ENCODE results near the gene TADA2B.

The TADA2B gene

GRCh38 chr4:7043284-7044136, at the start of gene TADA2B:
TSS of gene TADA2B (plus strand) at chr4:7043372. CDS start at chr4:7043580, 208 bp downstream.
- peaks cover 37% of the 10 kb centered on the region for H3K27me3 ChIP-seq (ENCODE audit: insufficient read depth, insufficient read length)
- H3K4me1 ChIP-seq (ENCODE audit: insufficient read depth, insufficient read length), result peaks cover 14% of the 10 kb centered on the region
- peak within 1 kb of the TSS; percentile 90 for H3K4me3 ChIP-seq (ENCODE audit: insufficient read length, low read depth)
- H3K9ac ChIP-seq (ENCODE audit: insufficient read length, low read depth), result peak within 1 kb of the TSS; percentile 94
- H3K36me3 ChIP-seq (ENCODE audit: insufficient read depth, insufficient read length, low read length), result peaks cover 14% of the 10 kb centered on the region
- no peaks in the 10 kb centered on the region for H3K9me3 ChIP-seq (ENCODE audit: insufficient read depth, low read length)
- DNase-seq (ENCODE audit: low read depth, low spot score), result no peak
- TF ChIP-seq SUZ12 (IDR thresholded peaks at IDR 0.05; ENCODE audit: extremely low read depth, insufficient read depth, insufficient read length), result no peak
- no peak for TF ChIP-seq YY1 (IDR thresholded peaks at IDR 0.05; ENCODE audit: insufficient read depth, insufficient read length)
- TF ChIP-seq ZNF274 (IDR thresholded peaks at IDR 0.05; ENCODE audit: low read depth, low read length), result no peak

- Histone ChIP-seq H3K27me3 (ENCODE audit: insufficient read depth, insufficient read length) (no peaks in the 10 kb centered on the region), H3K4me3 (ENCODE audit: insufficient read length, low read depth) (no peak overlapping the region), H3K9ac (ENCODE audit: insufficient read length, low read depth) (no peak overlapping the region), H3K4me1 (ENCODE audit: insufficient read depth, insufficient read length) (peaks cover 7% of the 10 kb centered on the region), H3K9me3 (ENCODE audit: insufficient read depth, low read length) (no peaks in the 10 kb centered on the region), H3K36me3 (ENCODE audit: insufficient read depth, insufficient read length, low read length) (peaks cover 83% of the 10 kb centered on the region)
- DNase-seq (ENCODE audit: low read depth, low spot score), result no peak
- TF ChIP-seq ZNF274 (IDR thresholded peaks at IDR 0.05; ENCODE audit: low read depth, low read length) (no peak), SUZ12 (IDR thresholded peaks at IDR 0.05; ENCODE audit: extremely low read depth, insufficient read depth, insufficient read length) (no peak), YY1 (IDR thresholded peaks at IDR 0.05; ENCODE audit: insufficient read depth, insufficient read length) (no peak)
Observed at GRCh38 chr4:6996481-6996880, 46.7 kb upstream of the TADA2B start.

GRCh38 chr4:6999172-7000086, 43.7 kb upstream of the TADA2B start:
- TF ChIP-seq ZNF274 (IDR thresholded peaks at IDR 0.05; ENCODE audit: low read depth, low read length) (no peak), SUZ12 (IDR thresholded peaks at IDR 0.05; ENCODE audit: extremely low read depth, insufficient read depth, insufficient read length) (no peak), YY1 (IDR thresholded peaks at IDR 0.05; ENCODE audit: insufficient read depth, insufficient read length) (no peak)
- no peak overlapping the region for H3K9ac ChIP-seq (ENCODE audit: insufficient read length, low read depth)

GRCh38 chr4:7000421-7001176, 42.6 kb upstream of the TADA2B start:
- Histone ChIP-seq H3K9me3 (ENCODE audit: insufficient read depth, low read length) (no peaks in the 10 kb centered on the region), H3K27me3 (ENCODE audit: insufficient read depth, insufficient read length) (no peaks in the 10 kb centered on the region), H3K4me3 (ENCODE audit: insufficient read length, low read depth) (no peak overlapping the region), H3K4me1 (ENCODE audit: insufficient read depth, insufficient read length) (no peaks in the 10 kb centered on the region), H3K36me3 (ENCODE audit: insufficient read depth, insufficient read length, low read length) (peaks cover 90% of the 10 kb centered on the region), H3K9ac (ENCODE audit: insufficient read length, low read depth) (no peak overlapping the region)
- TF ChIP-seq SUZ12 (IDR thresholded peaks at IDR 0.05; ENCODE audit: extremely low read depth, insufficient read depth, insufficient read length) (no peak), YY1 (IDR thresholded peaks at IDR 0.05; ENCODE audit: insufficient read depth, insufficient read length) (no peak), ZNF274 (IDR thresholded peaks at IDR 0.05; ENCODE audit: low read depth, low read length) (no peak)
- no peak for DNase-seq (ENCODE audit: low read depth, low spot score)

More at GRCh38 chr4:6999172-7000086, 43.7 kb upstream of the TADA2B start:
- no peak for DNase-seq (ENCODE audit: low read depth, low spot score)
- Histone ChIP-seq H3K27me3 (ENCODE audit: insufficient read depth, insufficient read length) (no peaks in the 10 kb centered on the region), H3K4me1 (ENCODE audit: insufficient read depth, insufficient read length) (no peaks in the 10 kb centered on the region), H3K9me3 (ENCODE audit: insufficient read depth, low read length) (no peaks in the 10 kb centered on the region), H3K4me3 (ENCODE audit: insufficient read length, low read depth) (no peak overlapping the region), H3K36me3 (ENCODE audit: insufficient read depth, insufficient read length, low read length) (peaks cover 89% of the 10 kb centered on the region)

- Histone ChIP-seq H3K9ac (ENCODE audit: insufficient read length, low read depth) (no peak overlapping the region), H3K27me3 (ENCODE audit: insufficient read depth, insufficient read length) (no peaks in the 10 kb centered on the region), H3K4me1 (ENCODE audit: insufficient read depth, insufficient read length) (no peaks in the 10 kb centered on the region), H3K4me3 (ENCODE audit: insufficient read length, low read depth) (no peak overlapping the region), H3K36me3 (ENCODE audit: insufficient read depth, insufficient read length, low read length) (peaks cover 91% of the 10 kb centered on the region), H3K9me3 (ENCODE audit: insufficient read depth, low read length) (no peaks in the 10 kb centered on the region)
- no peak for DNase-seq (ENCODE audit: low read depth, low spot score)
- TF ChIP-seq ZNF274 (IDR thresholded peaks at IDR 0.05; ENCODE audit: low read depth, low read length) (no peak), YY1 (IDR thresholded peaks at IDR 0.05; ENCODE audit: insufficient read depth, insufficient read length) (no peak), SUZ12 (IDR thresholded peaks at IDR 0.05; ENCODE audit: extremely low read depth, insufficient read depth, insufficient read length) (no peak)
Observed at GRCh38 chr4:7001271-7001670, 41.9 kb upstream of the TADA2B start.

GRCh38 chr4:7002336-7002735, 40.8 kb upstream of the TADA2B start:
- Histone ChIP-seq H3K27me3 (ENCODE audit: insufficient read depth, insufficient read length) (no peaks in the 10 kb centered on the region), H3K4me3 (ENCODE audit: insufficient read length, low read depth) (no peak overlapping the region), H3K4me1 (ENCODE audit: insufficient read depth, insufficient read length) (peaks cover under 1% of the 10 kb centered on the region), H3K9ac (ENCODE audit: insufficient read length, low read depth) (no peak overlapping the region), H3K9me3 (ENCODE audit: insufficient read depth, low read length) (no peaks in the 10 kb centered on the region), H3K36me3 (ENCODE audit: insufficient read depth, insufficient read length, low read length) (peaks cover 92% of the 10 kb centered on the region)
- no peak for DNase-seq (ENCODE audit: low read depth, low spot score)
- TF ChIP-seq YY1 (IDR thresholded peaks at IDR 0.05; ENCODE audit: insufficient read depth, insufficient read length) (no peak), SUZ12 (IDR thresholded peaks at IDR 0.05; ENCODE audit: extremely low read depth, insufficient read depth, insufficient read length) (no peak), ZNF274 (IDR thresholded peaks at IDR 0.05; ENCODE audit: low read depth, low read length) (no peak)

Data from NT2/D1 (cell line).